ENCODE measurements around the gene DNAH2.

DNAH2 gene

GRCh38 chr17:7840875-7841274, 123.3 kb downstream of the DNAH2 start:
- TF ChIP-seq CTCF (IDR thresholded peaks at IDR 0.05; ENCODE audit: low read depth, low read length), result no peak
- DNase-seq (ENCODE audit: low read depth in 2 of 2), result no peak
- H3K4me3 ChIP-seq (replicated peaks in 1 of 2; ENCODE audit: low read depth in 2 of 2, low read length in 2 of 2), result no peak overlapping the region

GRCh38 chr17:7841396-7841914, 123.9 kb downstream of the DNAH2 start:
- no peak for TF ChIP-seq CTCF (IDR thresholded peaks at IDR 0.05; ENCODE audit: low read depth, low read length)
- peak overlapping the region; percentile 74 for H3K4me3 ChIP-seq (replicated peaks in 1 of 2; ENCODE audit: low read depth in 2 of 2, low read length in 2 of 2)
- DNase-seq (ENCODE audit: low read depth in 2 of 2), result peak; percentile 93 to 94

GRCh38 chr17:7841915-7842379, 124.4 kb downstream of the DNAH2 start:
- H3K4me3 ChIP-seq (replicated peaks in 1 of 2; ENCODE audit: low read depth in 2 of 2, low read length in 2 of 2), result peak overlapping the region; percentile 74

GRCh38 chr17:7842380-7843256, 125.1 kb downstream of the DNAH2 start:
- TF ChIP-seq CTCF (IDR thresholded peaks at IDR 0.05; ENCODE audit: low read depth, low read length), result no peak
- peak overlapping the region; percentile 74 for H3K4me3 ChIP-seq (replicated peaks in 1 of 2; ENCODE audit: low read depth in 2 of 2, low read length in 2 of 2)
- DNase-seq (ENCODE audit: low read depth in 2 of 2), result peak; percentile 93 to 97

More at GRCh38 chr17:7841915-7842379, 124.4 kb downstream of the DNAH2 start:
- peak; percentile 90 to 94 for DNase-seq (ENCODE audit: low read depth in 2 of 2)
- no peak for TF ChIP-seq CTCF (IDR thresholded peaks at IDR 0.05; ENCODE audit: low read depth, low read length)

GRCh38 chr17:7843257-7843535, 125.7 kb downstream of the DNAH2 start:
- no peak for DNase-seq (ENCODE audit: low read depth in 2 of 2)
- peak overlapping the region; percentile 74 for H3K4me3 ChIP-seq (replicated peaks in 1 of 2; ENCODE audit: low read depth in 2 of 2, low read length in 2 of 2)
- no peak for TF ChIP-seq CTCF (IDR thresholded peaks at IDR 0.05; ENCODE audit: low read depth, low read length)

- H3K4me3 ChIP-seq (replicated peaks in 1 of 2; ENCODE audit: low read depth in 2 of 2, low read length in 2 of 2), result peak overlapping the region; percentile 74
- DNase-seq (ENCODE audit: low read depth in 2 of 2), result peak; percentile 91 to 93
- TF ChIP-seq CTCF (IDR thresholded peaks at IDR 0.05; ENCODE audit: low read depth, low read length), result no peak
These were observed 126.2 kb downstream of the DNAH2 start for GRCh38 chr17:7843536-7844291.
